Nephron (organoid): ENCODE measurements around the gene SETD7.
"Not testable (repeated sequence)": the region's sequence is repeated elsewhere in the genome, so short reads cannot be mapped to it uniquely, and the experiment has no call there.

Experiments used
- H3K27ac Mint-ChIP-seq, 3 experiments: 2 replicates each; pipeline ENCODE4 v1.8.0; 2020; ENCODE audit warnings: mixed read lengths in 3 of 3, mild to moderate bottlenecking in 2 of 3, moderate library complexity in 1 of 3
- H3K27me3 Mint-ChIP-seq: 2 replicates; pipeline ENCODE4 v1.8.0; 2021; ENCODE audit warnings: low read depth, mild to moderate bottlenecking, moderate library complexity, mixed read lengths
- H3K36me3 Mint-ChIP-seq: 2 replicates; pipeline ENCODE4 v1.8.0; 2020; ENCODE audit warnings: low read depth, mixed read lengths
- H3K4me1 Mint-ChIP-seq: 2 replicates; pipeline ENCODE4 v1.8.0; 2020; ENCODE audit warnings: mixed read lengths
- H3K4me3 Mint-ChIP-seq, 3 experiments: 2 replicates each; pipeline ENCODE4 v1.8.0; 2020; ENCODE audit warnings: mild to moderate bottlenecking in 3 of 3, mixed read lengths in 3 of 3, moderate library complexity in 2 of 3
- H3K9me3 Mint-ChIP-seq: 2 replicates; pipeline ENCODE4 v1.8.0; 2020; ENCODE audit warnings: mixed read lengths
- TF ChIP-seq, protein P1 (sequence below), 3 experiments: fragments of 200-600 bp; sonication (generic); IDR thresholded peaks; one replicate each; pipeline ENCODE4 v1.5.0; 2021; ENCODE audit warnings: antibody characterized with exemption in 3 of 3; ENCODE audit not compliant: unreplicated experiment in 3 of 3

Gene SETD7

DNA sequence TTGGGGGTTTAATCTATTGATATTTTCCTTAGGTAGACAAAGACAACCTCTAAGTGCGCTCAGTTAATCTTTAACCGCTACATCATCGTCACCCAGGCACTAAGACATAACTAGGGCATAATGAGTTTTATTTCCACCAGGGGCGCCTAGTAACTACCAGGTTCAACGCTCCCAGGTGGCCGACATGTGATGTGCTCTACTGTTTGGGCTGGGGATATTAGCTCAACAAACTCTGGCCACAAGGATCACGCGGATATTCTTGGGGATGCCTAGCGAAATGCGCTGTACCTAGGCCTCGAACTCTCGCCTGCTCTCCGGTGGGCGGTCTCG is 103.0 kb downstream of the SETD7 start:
- Mint-ChIP-seq H3K27me3 (no peaks in the 10 kb centered on the region), H3K36me3 (peaks cover 33% of the 10 kb centered on the region)
- TF ChIP-seq, protein P1, sequence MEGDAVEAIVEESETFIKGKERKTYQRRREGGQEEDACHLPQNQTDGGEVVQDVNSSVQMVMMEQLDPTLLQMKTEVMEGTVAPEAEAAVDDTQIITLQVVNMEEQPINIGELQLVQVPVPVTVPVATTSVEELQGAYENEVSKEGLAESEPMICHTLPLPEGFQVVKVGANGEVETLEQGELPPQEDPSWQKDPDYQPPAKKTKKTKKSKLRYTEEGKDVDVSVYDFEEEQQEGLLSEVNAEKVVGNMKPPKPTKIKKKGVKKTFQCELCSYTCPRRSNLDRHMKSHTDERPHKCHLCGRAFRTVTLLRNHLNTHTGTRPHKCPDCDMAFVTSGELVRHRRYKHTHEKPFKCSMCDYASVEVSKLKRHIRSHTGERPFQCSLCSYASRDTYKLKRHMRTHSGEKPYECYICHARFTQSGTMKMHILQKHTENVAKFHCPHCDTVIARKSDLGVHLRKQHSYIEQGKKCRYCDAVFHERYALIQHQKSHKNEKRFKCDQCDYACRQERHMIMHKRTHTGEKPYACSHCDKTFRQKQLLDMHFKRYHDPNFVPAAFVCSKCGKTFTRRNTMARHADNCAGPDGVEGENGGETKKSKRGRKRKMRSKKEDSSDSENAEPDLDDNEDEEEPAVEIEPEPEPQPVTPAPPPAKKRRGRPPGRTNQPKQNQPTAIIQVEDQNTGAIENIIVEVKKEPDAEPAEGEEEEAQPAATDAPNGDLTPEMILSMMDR (IDR thresholded peaks at IDR 0.05; ENCODE audit: unreplicated experiment in 3 of 3) = peak; percentile 34 to 48 (median 36)

DNA sequence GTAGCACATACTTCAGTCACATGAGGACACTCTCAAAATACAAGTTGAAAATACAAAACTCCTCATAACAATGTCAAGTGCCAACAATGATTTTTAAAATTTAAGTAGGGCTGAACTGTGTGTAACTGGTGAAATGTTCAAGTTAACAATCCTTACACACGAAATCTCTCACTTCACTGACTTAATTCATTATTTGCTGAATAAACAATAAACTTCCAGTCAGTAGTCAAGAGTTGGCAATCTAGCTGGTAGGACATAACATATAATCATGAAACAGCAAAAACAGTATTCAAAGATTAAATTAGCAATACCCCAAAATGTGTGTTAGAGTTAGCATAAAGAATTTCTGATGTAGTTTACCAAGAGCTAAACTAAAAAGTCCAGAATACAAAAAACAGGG is 104.0 kb downstream of the SETD7 start:
- peaks cover 46% of the 10 kb centered on the region for H3K4me1 Mint-ChIP-seq
- peak overlapping the region; percentile 99 to 100 (median 99) for H3K27ac Mint-ChIP-seq
- H3K4me3 Mint-ChIP-seq = peak overlapping the region; percentile 98
- H3K9me3 Mint-ChIP-seq = peaks cover 14% of the 10 kb centered on the region
- TF ChIP-seq, protein P1 (IDR thresholded peaks at IDR 0.05; ENCODE audit: unreplicated experiment in 3 of 3) = no peak
- H3K36me3 Mint-ChIP-seq = peaks cover 41% of the 10 kb centered on the region
- no peaks in the 10 kb centered on the region for H3K27me3 Mint-ChIP-seq

More for the DNA sequence above, 103.0 kb downstream of the SETD7 start:
- H3K4me3 Mint-ChIP-seq = peak overlapping the region; percentile 98
- peak overlapping the region; percentile 99 to 100 (median 99) for H3K27ac Mint-ChIP-seq
- peaks cover 56% of the 10 kb centered on the region for H3K4me1 Mint-ChIP-seq
- peaks cover 11% of the 10 kb centered on the region for H3K9me3 Mint-ChIP-seq

DNA sequence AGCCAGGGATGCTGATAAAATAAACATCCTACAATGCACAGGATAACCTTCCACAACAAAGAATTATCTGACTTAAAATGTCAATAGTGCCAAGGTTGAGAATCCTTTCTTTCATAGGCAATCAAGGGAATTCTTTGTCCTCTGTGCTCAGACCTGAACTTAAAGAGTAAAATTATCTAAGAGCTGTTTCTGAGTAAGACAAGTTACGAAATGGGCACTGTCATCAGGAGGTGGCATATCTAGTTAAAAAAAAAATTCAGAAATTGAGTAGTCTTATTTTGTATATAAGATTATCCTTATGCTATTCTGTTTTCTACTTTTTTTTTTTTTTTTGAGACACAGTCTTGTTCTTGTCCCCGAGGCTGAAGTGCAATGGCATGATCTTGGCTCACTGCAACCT is 105.4 kb downstream of the SETD7 start:
- H3K27ac Mint-ChIP-seq = no peak overlapping the region
- peaks cover 53% of the 10 kb centered on the region for H3K36me3 Mint-ChIP-seq
- H3K4me3 Mint-ChIP-seq = no peak overlapping the region
- no peaks in the 10 kb centered on the region for H3K27me3 Mint-ChIP-seq
- peaks cover 22% of the 10 kb centered on the region for H3K9me3 Mint-ChIP-seq
- TF ChIP-seq, protein P1 (IDR thresholded peaks at IDR 0.05; ENCODE audit: unreplicated experiment in 3 of 3) = no peak
- peaks cover 32% of the 10 kb centered on the region for H3K4me1 Mint-ChIP-seq

DNA sequence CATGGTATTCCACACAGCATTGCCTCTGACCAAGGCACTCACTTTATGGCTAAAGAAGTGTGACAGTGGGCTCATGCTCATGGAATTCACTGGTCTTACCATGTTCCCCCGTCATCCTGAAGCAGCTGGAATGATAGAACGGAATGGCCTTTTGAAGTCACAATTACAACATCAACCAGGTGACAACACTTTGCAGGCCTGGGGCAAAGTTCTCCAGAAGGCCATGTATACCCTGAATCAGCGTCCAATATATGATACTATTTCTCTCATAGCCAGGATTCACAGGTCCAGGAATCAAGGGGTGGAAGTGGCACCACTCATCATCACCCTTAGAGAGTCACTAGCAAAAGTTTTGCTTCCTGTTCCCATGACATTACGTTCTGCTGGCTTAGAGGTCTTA is 108.9 kb downstream of the SETD7 start:
- Mint-ChIP-seq H3K9me3 (peaks cover 42% of the 10 kb centered on the region), H3K36me3 (peaks cover 71% of the 10 kb centered on the region)
- H3K4me3 Mint-ChIP-seq, H3K27ac Mint-ChIP-seq, H3K27me3 Mint-ChIP-seq, H3K4me1 Mint-ChIP-seq: not testable (repeated sequence)
